G401 (cell line): Measurements from ENCODE around the gene CSF1. TPM values are rescaled to one million over a fixed set of nuclear protein-coding genes. Genes with fewer than 3 reads are reported as not detected.
"Not testable (repeated sequence)": the region's sequence is repeated elsewhere in the genome, so short reads cannot be mapped to it uniquely, and the experiment has no call there.

Experiments
- DNase-seq: peaks from one replicate; pipeline ENCODE4 v3.0.0-alpha.2; 2015; ENCODE audit warnings: low spot score
- in situ Hi-C: cut with HindIII; loops from 2 replicates; pipeline ENCODE4 v1.10.0; 2016; ENCODE audit warnings: low sequenced_read_pairs, mixed read lengths
- total RNA-seq: library from RNA; depleted of rRNA; stranded (reverse); fragments of >200 nt; shearing (Covaris generic); gene quantifications from 2 replicates; pipeline ENCODE4 v1.2.3, GENCODE V29; 2014; rRNA removed

The CSF1 gene, protein sequence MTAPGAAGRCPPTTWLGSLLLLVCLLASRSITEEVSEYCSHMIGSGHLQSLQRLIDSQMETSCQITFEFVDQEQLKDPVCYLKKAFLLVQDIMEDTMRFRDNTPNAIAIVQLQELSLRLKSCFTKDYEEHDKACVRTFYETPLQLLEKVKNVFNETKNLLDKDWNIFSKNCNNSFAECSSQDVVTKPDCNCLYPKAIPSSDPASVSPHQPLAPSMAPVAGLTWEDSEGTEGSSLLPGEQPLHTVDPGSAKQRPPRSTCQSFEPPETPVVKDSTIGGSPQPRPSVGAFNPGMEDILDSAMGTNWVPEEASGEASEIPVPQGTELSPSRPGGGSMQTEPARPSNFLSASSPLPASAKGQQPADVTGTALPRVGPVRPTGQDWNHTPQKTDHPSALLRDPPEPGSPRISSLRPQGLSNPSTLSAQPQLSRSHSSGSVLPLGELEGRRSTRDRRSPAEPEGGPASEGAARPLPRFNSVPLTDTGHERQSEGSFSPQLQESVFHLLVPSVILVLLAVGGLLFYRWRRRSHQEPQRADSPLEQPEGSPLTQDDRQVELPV
- 12.7 and 13.4 TPM in 2 replicates for total RNA-seq

DNA sequence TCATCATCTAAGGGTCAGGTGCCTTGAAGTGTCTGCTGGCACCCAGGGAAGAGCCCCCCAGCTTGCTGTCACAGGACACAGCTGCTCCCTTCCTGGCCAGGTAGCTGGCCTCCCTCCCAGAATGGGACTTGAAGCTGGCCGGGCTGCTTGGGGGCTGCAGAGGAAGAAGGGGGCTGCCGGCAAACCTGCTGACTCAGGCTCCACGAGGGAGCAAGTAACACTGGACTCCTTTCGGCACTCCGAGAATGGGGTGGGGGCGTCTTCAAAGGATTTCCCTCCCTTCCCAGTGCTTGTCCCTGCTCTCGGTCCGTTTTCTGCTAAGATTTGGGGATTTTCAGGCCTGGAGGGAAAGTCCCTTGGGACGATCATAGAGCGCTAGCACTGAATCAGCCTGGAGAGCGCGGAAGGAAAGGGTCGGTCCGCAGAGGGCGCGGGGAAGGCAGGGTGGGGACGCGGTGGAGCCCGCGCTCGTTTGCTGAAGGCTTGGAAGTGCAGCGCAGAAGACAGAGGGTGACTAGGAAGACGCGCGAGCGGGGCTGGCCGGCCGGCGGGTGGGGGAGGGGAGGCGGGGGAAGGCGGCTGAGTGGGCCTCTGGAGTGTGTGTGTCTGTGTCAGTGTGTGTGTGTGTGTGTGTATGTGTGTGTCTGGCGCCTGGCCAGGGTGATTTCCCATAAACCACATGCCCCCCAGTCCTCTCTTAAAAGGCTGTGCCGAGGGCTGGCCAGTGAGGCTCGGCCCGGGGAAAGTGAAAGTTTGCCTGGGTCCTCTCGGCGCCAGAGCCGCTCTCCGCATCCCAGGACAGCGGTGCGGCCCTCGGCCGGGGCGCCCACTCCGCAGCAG lies at the start of gene CSF1:
TSS of gene CSF1 (plus strand) at position 727 of the 840 bp plus-strand sequence. CDS start 175 bp downstream, outside the sequence.
- in situ Hi-C loops = no loop called here
- DNase-seq = peak; percentile 58

DNA sequence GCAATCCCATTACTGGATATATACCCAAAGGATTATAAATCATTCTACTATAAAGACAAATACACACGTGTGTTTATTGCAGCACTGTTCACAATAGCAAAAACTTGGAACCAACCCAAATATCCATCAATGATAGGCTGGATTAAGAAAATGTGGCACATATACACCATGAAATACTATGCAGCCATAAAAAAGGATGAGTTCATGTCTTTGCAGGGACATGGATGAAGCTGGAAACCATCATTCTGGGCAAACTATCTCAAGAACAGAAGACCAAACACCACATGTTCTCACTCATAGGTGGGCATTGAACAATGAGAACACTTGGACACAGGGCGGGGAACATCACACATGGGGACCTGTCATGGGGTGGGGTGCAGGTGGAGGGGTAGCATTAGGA lies 49.0 kb upstream of the CSF1 start:
- DNase-seq, in situ Hi-C loops: not testable (repeated sequence)

DNA sequence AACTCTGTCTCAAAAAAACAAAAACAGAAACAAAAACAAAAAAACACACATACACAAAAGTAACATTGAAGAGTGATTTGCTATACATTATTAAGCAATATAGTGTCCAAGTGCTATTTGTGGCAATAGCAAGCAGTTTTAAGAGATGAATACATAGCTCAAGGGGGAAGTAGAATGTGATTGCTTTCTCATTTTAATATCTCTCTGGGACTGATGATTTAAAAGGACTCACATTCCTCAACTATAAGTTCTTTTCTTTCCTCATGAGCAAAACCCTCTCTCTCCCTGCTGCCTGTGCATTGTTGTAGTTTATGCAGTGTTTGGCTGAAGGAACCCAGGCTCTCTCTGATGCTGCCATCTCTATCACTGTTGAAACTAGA lies 47.0 kb upstream of the CSF1 start:
- no peak for DNase-seq
- in situ Hi-C loops = no loop called here

DNA sequence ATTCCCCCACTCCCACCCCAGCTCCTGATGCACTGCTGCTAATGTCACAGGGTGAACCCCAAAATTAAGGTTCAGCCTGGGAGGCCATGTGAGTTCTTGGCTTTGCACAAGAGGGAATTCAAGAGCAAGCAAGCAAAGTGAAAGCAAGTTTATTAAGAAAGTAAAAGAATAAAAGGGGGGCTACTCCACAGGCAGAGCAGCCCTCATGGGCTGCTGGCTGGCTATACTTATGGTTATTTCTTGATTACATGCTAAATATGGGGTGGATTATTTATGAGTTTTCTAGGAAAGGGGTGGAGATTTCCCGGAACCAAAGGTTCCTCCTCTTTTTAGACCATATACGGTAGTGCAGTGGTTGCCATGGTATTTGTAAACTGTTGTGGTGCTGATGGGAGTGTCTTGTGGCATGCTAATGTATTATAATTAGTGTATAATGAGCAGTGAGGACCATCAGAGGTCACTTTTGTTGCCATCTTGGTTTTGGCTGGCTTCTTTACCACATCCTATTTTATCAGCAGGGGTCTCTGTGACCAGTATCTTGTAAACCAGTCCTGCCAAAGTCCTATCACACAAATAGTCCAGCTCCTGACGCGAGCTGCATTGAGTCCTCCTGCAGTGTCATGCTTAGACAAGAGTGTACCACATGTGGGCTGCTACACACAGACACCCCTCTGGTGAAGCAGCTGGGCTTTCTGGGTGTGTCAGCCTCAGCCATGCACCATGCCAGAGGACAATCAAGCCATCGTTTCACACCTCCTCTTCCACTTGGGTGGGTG lies 46.4 kb upstream of the CSF1 start:
- in situ Hi-C loops = no loop called here
- no peak for DNase-seq

DNA sequence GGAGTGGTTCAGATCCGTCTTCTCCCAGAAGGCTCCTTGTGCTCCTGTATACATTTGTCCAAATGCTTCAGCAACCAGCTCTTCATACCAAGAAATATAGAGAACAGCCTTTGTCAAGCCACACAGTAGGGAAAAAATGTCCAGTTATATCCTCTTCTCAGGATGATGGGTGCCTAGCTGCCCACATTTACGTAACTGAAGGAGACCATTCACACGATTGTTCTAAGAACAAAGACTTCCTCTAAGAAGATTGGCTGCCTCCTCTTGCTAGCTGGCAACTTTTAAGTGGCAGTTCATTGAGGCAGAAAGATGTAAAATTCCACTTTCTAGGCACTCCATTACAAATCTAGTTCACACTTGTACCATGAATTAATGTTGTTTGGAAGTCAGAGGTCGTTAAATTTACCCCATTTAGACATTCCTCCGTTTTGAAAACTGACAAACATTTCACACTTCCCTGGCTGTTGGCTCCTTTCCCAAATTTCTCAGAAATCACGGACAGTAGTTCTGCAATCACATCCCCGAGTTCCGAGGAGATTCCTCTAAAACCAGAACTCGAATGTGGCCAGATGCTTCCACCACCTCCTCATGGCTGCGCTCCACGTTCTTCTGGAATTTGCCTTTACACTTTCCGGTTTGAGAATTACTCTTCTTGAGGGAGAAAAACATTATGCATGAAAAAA lies 45.6 kb upstream of the CSF1 start:
- in situ Hi-C loops = no loop called here
- DNase-seq = no peak

DNA sequence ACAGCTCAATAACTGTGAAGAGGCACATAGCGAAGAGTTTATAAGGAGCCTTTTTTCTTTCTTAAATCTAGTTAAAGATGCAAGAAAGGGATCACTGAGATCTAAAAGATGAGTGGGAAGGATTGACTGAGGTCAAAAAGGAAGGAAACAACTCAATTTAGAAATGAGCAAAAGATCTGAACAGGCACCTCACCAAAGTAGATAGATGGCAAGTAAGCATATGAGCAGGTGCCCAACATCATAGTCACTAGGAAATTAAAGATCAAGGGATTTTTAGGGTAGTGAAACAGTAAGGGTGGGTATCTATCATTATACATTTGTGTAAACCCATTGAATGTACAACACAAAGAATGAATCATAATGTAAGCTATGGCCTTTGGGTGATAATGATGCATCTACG lies 44.6 kb upstream of the CSF1 start:
- no peak for DNase-seq
- in situ Hi-C loops = no loop called here

DNA sequence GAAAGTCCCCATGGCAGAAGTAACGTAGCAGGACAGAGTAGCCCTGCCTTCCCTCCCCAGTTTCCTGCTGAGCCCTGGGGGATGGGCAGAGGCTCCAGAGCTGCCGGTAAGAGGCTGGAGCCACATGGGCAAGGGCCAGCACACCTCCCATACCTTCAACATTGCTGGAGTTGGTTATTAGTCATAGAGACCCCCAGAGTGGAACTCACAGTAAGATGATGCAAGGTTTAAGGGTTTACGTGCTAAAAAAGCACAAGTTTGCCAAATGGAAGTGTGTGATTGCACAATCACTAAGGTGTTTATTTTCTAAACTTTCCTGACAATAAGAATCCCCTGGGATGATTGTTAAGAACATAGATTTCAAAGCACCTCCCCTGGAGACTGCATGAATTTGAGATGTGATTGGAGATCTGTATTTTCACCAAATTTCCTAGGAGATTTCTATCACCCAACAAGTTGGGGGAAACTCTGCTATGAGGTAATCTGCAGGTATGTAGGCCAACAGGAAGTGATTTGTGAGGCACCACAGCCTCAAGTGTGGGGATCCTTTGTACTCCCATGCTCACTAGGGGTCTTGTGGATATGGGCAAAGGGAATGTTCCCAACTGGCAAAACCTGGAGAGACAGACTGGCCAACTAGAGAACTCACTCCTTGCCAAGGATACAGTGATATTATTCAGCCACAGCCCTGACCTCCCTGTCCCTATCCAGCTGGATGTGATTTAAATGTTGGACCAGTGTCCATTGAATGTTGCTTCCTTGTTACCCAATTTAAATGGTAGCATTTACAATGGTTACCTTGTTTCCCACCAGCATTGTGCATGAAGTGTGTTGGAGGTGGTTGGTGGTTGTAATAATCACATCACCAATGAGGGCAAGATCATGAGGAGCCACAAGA lies 37.1 kb upstream of the CSF1 start:
- DNase-seq = no peak
- in situ Hi-C loops = no loop called here

DNA sequence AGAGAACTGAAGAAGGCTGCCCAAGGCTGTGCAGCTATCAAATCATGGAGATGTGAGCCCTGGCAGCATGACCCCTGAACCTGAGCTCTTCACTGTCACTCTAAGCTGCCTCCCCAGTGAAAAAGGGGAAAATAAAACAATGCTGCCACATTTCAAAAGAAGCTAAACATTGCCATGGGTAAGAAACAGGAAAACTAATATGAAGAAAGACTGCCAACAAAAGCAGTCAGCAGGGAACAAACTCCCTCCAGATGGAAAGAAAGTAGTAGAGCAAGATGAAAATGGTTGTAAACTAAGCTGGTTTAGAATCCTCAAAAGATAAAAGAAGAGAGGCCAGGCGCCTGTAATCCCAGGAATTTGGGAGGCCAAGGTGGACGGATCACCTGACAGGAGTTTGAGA lies 36.2 kb upstream of the CSF1 start:
- no peak for DNase-seq
- in situ Hi-C loops = no loop called here

DNA sequence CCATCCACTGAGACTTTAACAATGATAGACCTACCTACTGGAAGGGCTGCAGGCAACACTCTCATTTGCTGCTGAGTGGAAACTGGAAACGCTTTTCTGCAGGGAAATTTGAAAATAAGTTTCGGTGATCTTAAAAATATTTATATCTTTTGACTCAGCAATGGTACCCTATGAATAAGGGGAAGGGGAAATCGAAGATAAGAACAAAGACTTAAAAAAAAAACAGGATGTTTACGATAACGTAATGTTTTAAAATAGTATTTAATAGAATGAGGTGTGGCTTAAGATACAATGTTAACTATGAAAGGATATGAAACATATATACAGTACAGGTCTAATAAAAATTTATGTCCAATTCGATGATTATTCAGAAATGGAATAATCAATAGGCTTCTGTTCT lies 34.8 kb upstream of the CSF1 start:
- no peak for DNase-seq
- in situ Hi-C loops = no loop called here

DNA sequence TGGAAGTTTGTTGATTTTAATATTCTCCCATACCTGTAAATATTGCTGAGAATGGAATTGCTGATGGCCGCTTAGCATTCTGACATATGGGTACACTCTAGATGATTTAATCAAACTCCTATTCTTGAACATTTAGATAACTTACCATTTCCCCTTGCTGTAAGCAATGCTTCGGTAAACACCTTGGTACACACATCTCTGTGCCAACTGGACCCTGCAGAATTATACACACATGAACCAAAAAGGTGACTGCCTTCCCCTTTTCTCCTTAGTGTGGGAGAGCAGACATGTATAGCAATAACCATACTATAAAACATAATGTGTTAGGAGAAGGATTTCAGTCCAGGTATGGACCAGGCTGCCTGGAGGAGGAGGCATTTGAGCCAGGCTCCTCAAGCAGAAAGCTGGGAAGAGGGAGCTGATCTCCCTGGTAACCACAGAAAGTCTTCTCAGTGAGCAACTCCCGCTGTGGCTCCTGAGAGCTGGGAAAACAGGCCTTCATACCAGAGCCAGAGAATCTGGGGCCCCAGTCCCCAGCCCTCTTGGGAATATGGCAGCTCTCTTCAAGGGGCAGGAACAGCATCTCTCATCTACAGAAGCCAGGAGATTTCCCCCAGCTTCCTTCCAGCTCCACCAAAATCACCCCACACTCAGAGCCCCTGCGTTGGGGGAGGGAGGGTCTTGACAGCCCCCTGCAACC lies 33.9 kb upstream of the CSF1 start:
- in situ Hi-C loops = no loop called here
- DNase-seq = no peak

DNA sequence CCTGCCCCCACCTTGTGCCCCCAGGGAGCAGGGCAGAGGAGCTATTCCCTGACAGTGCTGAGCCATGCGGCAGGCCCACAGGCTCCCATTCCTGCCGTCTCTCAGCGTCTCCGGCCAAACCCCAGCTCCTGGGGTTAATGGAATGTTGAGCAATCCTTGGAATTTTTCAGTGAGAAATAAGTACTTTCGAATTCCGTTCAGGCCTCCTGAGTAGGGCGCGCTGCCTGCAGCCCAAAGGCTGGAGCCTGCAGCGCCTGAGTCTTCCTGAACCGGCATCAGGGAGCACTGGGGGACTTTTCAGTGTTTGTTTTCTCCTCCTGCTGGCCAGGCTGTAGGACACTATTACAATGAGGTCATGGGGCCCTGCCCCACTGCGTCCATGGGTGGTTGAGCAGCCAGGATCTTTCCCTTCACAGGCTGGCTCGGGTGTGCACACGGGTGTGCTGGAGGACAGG lies 33.3 kb upstream of the CSF1 start:
- in situ Hi-C loops = no loop called here
- DNase-seq = peak; percentile 51

DNA sequence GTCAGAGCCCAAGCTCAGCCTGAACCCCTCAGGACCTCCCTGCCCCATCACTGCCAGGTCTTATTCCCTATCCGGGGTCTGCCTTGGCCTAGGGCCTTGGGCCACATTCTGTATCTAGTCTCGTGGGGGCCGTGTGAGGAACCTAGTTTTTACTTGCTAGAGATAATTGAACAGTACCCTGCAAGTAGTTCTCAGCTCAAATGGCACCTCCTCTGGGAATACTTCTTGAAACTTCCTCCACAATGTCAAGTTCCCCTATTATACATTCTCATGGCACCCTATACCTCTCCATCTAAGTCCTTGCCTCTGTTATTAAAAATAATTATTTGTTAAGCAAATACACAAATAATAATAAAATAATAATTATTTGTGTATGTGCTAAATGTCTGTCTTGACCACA lies 32.9 kb upstream of the CSF1 start:
- in situ Hi-C loops = no loop called here
- DNase-seq = no peak

DNA sequence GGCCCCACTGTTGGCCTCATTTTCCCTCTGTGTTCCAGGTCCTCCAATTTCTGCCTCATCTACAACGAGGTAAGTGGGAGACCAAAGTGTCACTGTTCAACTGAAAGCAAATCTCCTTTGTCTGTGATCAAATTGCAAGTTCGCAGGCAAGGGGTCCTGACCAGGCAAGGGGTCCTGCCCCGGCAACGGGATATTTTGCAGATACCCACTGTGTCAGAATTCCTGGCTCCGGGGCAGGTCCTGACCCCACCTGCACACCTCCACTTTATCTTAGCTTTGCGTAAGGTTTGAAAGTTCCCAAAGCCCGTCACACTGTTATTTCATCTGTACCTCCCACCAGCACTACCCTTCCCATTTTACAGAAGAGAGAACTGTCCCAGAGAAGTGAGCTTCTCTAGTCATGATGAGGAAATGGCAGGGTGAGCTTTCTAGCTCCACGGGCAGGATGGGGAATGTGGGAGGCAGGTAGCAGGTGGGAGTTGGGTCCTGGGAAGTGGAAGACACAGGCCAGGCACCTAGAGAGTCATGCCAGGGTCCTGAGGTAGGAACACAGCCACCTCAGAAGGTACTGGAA lies 32.0 kb upstream of the CSF1 start:
- in situ Hi-C loops = no loop called here
- no peak for DNase-seq

DNA sequence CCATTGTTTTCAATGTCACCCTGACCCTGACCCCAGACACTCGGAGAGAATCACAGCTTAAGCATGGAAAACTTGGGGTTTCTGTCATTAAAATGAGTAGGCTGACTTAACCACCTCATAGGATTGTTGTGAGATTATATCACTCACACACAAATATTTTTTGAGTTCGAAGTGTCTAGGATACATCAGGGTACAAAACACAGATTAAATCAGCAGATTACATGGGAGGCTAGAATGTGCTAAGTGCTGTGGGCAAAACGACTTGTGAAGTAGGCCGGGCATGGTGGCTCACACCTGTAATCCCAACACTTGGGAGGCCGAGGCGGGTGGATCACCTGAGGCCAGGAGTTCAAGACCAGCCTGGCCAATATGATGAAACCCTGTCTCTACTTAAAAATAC lies 31.3 kb upstream of the CSF1 start:
- in situ Hi-C loops = not testable (repeated sequence)

DNA sequence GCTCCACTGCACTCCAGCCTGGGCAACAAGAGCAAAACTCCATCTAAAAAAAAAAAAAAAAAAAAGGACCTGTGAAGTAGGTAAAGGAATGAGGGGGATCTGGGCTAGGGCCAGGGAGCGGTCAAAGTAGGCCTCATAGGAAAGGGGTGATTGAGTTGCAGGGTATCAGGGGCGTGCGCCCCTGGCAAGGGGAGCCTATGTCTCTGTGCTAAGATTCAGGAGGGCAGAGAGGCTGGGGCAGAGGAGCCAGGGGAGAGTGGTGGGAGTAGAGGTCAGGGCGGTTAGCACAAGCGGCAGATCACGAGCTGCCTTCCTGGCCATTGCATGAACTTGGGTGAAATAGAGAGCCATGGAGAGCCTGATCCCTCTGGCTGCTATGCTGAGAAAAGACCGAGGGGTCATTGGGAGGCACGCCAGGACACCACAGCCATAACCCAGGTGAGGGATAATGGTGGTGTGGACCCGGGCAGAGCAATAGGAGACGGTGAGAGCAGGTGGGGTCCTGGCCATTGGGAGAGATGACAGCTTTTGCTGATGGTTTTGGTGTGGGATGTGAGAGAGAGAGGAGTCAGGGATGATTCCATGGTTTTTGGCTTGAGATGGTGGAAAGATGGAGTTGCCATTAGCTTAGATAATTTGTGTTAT lies 30.6 kb upstream of the CSF1 start:
- in situ Hi-C loops = no loop called here
- no peak for DNase-seq

More for the DNA sequence above, 31.3 kb upstream of the CSF1 start:
- not testable (repeated sequence) for DNase-seq
